RWPE2 (cell line): Measurements from ENCODE around the gene MFSD6L.

Source experiments
- ATAC-seq: fragments of 200-7000 bp; cut with Tn5 transposase; 3 replicates; pipeline ENCODE4 v1.9.1; 2021; ENCODE audit warnings: low read depth
- DNase-seq: peaks from one replicate; pipeline ENCODE4 v3.0.0-alpha.2; 2020; ENCODE audit warnings: low spot score
- H3K27ac ChIP-seq: fragments of 450-650 bp; 2 replicates; pipeline ENCODE4 v1.5.1; 2017; ENCODE audit warnings: mild to moderate bottlenecking; ENCODE audit not compliant: poor library complexity, severe bottlenecking
- H3K27me3 ChIP-seq: fragments of 250-450 bp; sonication (Bioruptor Pico); 2 replicates; pipeline ENCODE4 v1.5.1; 2021; ENCODE audit warnings: mild to moderate bottlenecking, moderate library complexity; ENCODE audit not compliant: insufficient read depth, poor library complexity, severe bottlenecking
- H3K36me3 ChIP-seq: fragments of 250-450 bp; sonication (Bioruptor Pico); 2 replicates; pipeline ENCODE4 v1.5.1; 2020; ENCODE audit warnings: low read depth, mild to moderate bottlenecking, moderate library complexity
- H3K4me1 ChIP-seq: fragments of 250-450 bp; sonication (Bioruptor Pico); 2 replicates; pipeline ENCODE4 v1.5.1; 2021; ENCODE audit warnings: mild to moderate bottlenecking, moderate library complexity; ENCODE audit not compliant: insufficient read depth, poor library complexity, severe bottlenecking
- H3K4me3 ChIP-seq: fragments of 250-450 bp; sonication (Bioruptor Pico); 2 replicates; pipeline ENCODE4 v1.5.1; 2021; ENCODE audit warnings: mild to moderate bottlenecking, moderate library complexity; ENCODE audit not compliant: severe bottlenecking
- H3K9me3 ChIP-seq: fragments of 250-450 bp; sonication (Bioruptor Pico); 2 replicates; pipeline ENCODE4 v1.5.1; 2021; ENCODE audit warnings: mild to moderate bottlenecking, moderate library complexity; ENCODE audit not compliant: severe bottlenecking
- CTCF ChIP-seq: fragments of 450-650 bp; IDR thresholded peaks from one replicate; pipeline ENCODE4 v1.5.1; 2017; ENCODE audit warnings: mild to moderate bottlenecking, moderate library complexity; ENCODE audit not compliant: poor library complexity, severe bottlenecking

The MFSD6L gene

GRCh38 chr17:8749616-8750015, 49.5 kb downstream of the MFSD6L start:
- H3K9me3 ChIP-seq = no peaks in the 10 kb centered on the region
- no peak overlapping the region for H3K27ac ChIP-seq
- no peak for ATAC-seq
- H3K4me1 ChIP-seq = no peaks in the 10 kb centered on the region
- no peak for TF ChIP-seq CTCF
- H3K27me3 ChIP-seq = no peaks in the 10 kb centered on the region
- DNase-seq = no peak
- H3K4me3 ChIP-seq = no peak overlapping the region
- no peaks in the 10 kb centered on the region for H3K36me3 ChIP-seq

- no peak for TF ChIP-seq CTCF
- Histone ChIP-seq H3K4me3 (no peak overlapping the region), H3K4me1 (no peaks in the 10 kb centered on the region), H3K36me3 (no peaks in the 10 kb centered on the region), H3K9me3 (no peaks in the 10 kb centered on the region), H3K27me3 (no peaks in the 10 kb centered on the region), H3K27ac (no peak overlapping the region)
- ATAC-seq (no peak), DNase-seq (no peak)
Measured at GRCh38 chr17:8747742-8748141, 51.4 kb downstream of the MFSD6L start.
